Posterior vena cava (tissue), 2 donors: ENCODE results near the gene ZNF69. TPM values are rescaled to one million over a fixed set of nuclear protein-coding genes. Genes with fewer than 3 reads are reported as not detected.
"Not testable (repeated sequence)": the region's sequence is repeated elsewhere in the genome, so short reads cannot be mapped to it uniquely, and the experiment has no call there.

ENCODE experiments used
- DNase-seq: peaks from one replicate; pipeline ENCODE4 v3.0.0-alpha.2; 2020; ENCODE audit warnings: low spot score
- intact Hi-C, 2 donors: fragments of 100-400 bp; cut with DNase I; formaldehyde crosslinking; loops; one replicate each; pipeline versions ENCODE4 v1.14.1 to v1.14.2; 2022 to 2023
- total RNA-seq, 2 donors: library from RNA; stranded (reverse); fragmentation: NEBNext Ultra II Directional; extraction: Animal tissue kit (Norgen Biotek cat#: 25700); gene quantifications; one replicate each; pipeline ENCODE4 v1.2.1, GENCODE V29; 2021
- donor health status: DM: yes; HTN: yes; CAD: no.
- donor health status: DM: yes; HTN: yes; CAD: no.

ZNF69 gene
- total RNA-seq, 2 donors from 2014 or later = 3.7 to 4.0 TPM

DNA sequence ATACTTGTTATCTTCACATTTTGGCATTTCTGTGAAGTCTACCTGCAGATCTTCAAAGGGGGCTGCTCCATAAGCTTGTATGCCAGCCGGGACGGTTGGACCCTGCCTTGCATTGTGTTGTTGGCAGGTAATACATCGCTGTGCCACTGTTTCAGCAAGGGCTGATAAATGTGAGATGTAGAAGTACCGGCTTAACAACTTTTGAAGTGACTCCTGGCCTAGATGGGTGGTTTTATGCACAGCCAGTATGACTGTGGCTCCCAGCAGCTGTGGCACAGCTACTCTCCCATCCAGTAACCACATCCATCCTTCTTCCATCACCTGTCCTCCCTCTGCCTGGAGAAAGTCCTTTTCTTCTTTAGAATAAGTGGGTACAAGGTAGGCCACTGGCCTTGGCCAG, 57.1 kb downstream of the ZNF69 start:
- no peak for DNase-seq
- intact Hi-C loops = no loop called here

- DNase-seq = no peak
- intact Hi-C loops = no loop called here
Measured at GRCh38 chr19:11948646-11949045, 61.1 kb downstream of the ZNF69 start.

DNA sequence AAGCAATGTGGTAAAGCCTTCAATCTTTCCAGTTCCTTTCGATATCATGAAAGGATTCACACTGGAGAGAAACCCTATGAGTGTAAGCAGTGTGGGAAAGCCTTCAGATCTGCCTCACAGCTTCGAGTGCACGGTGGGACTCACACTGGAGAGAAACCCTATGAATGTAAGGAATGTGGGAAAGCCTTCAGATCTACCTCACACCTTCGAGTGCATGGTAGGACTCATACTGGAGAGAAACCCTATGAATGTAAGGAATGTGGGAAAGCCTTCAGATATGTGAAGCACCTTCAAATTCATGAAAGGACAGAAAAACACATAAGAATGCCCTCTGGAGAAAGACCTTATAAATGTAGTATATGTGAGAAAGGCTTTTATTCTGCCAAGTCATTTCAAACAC, 61.6 kb downstream of the ZNF69 start:
- intact Hi-C loops = no loop called here
- no peak for DNase-seq

- DNase-seq, intact Hi-C loops: not testable (repeated sequence)
Measured at GRCh38 chr19:11949614-11950080, 62.1 kb downstream of the ZNF69 start.

DNA sequence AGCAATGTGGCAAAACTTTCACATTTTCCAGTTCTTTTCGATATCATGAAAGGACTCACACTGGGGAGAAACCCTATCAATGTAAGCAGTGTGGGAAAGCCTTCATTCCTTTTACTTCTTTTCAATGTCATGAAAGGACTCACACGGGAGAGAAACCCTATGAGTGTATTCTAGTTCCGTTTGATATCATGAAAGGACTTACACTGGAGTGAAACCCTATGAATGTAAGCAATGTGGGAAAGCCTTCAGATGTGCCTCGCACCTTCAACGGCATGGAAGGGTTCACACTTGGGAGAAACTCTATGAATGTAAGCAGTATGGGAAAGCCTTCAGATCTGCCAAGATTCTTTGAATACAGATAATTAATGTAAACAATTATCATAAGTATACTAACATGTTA, 62.7 kb downstream of the ZNF69 start:
- DNase-seq = no peak
- intact Hi-C loops = no loop called here

Other genes with a start within 250 kb of the ZNF69 start
- gene ZNF823, start 148.8 kb upstream of the ZNF69 start, total RNA-seq = 1 to 10 TPM; 4.5 to 5.4 TPM
- gene ZNF441, start 120.8 kb upstream of the ZNF69 start, total RNA-seq = 10 to 100 TPM; 11.1 to 16.1 TPM
- 1 to 10 TPM; 2.4 to 2.9 TPM for gene ZNF491, start 89.3 kb upstream of the ZNF69 start, total RNA-seq
- gene ZNF440, start 73.5 kb upstream of the ZNF69 start, total RNA-seq = 10 to 100 TPM in 1 of 2 donors, 1 to 10 TPM in 1; 8.8 to 10.5 TPM
- gene ZNF439, start 39.1 kb upstream of the ZNF69 start, total RNA-seq = 1 to 10 TPM; 5.4 to 6.0 TPM
- gene ZNF700, start 37.3 kb downstream of the ZNF69 start, total RNA-seq = 10 to 100 TPM in 1 of 2 donors, 1 to 10 TPM in 1; 9.9 to 11.6 TPM
- 1 to 10 TPM; 1.7 to 2.4 TPM for gene ZNF763, start 77.3 kb downstream of the ZNF69 start, total RNA-seq
- gene ZNF433, start 147.9 kb downstream of the ZNF69 start, total RNA-seq = 1 to 10 TPM; 3.9 to 5.1 TPM
- gene ZNF878, start 165.2 kb downstream of the ZNF69 start, total RNA-seq = under 1 TPM in 1 of 2 donors, not detected in 1; 0.14 TPM
- 10 to 100 TPM in 1 of 2 donors, 1 to 10 TPM in 1; 7.8 to 14.9 TPM for gene ZNF844, start 176.9 kb downstream of the ZNF69 start, total RNA-seq